AG09319 (cell line): Measurements from ENCODE around the gene CLIP2.

ENCODE experiments used
- DNase-seq: peaks from one replicate; pipeline ENCODE4 v3.0.0-alpha.2; 2010; ENCODE audit warnings: low read depth; ENCODE audit errors: extremely low read depth
- TF ChIP-seq, protein P1 (sequence below): IDR thresholded peaks from 2 replicates; pipeline ENCODE4 v1.5.1; 2011; ENCODE audit warnings: low read depth, mild to moderate bottlenecking, inconsistent platforms, low read length, moderate library complexity

The CLIP2 gene

GRCh38 chr7:74263399-74264120 lies 25.6 kb upstream of the CLIP2 start:
- TF ChIP-seq, protein P1, sequence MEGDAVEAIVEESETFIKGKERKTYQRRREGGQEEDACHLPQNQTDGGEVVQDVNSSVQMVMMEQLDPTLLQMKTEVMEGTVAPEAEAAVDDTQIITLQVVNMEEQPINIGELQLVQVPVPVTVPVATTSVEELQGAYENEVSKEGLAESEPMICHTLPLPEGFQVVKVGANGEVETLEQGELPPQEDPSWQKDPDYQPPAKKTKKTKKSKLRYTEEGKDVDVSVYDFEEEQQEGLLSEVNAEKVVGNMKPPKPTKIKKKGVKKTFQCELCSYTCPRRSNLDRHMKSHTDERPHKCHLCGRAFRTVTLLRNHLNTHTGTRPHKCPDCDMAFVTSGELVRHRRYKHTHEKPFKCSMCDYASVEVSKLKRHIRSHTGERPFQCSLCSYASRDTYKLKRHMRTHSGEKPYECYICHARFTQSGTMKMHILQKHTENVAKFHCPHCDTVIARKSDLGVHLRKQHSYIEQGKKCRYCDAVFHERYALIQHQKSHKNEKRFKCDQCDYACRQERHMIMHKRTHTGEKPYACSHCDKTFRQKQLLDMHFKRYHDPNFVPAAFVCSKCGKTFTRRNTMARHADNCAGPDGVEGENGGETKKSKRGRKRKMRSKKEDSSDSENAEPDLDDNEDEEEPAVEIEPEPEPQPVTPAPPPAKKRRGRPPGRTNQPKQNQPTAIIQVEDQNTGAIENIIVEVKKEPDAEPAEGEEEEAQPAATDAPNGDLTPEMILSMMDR = no peak
- no peak for DNase-seq

GRCh38 chr7:74266191-74266963 lies 22.8 kb upstream of the CLIP2 start:
- TF ChIP-seq, protein P1 = no peak
- no peak for DNase-seq

DNA sequence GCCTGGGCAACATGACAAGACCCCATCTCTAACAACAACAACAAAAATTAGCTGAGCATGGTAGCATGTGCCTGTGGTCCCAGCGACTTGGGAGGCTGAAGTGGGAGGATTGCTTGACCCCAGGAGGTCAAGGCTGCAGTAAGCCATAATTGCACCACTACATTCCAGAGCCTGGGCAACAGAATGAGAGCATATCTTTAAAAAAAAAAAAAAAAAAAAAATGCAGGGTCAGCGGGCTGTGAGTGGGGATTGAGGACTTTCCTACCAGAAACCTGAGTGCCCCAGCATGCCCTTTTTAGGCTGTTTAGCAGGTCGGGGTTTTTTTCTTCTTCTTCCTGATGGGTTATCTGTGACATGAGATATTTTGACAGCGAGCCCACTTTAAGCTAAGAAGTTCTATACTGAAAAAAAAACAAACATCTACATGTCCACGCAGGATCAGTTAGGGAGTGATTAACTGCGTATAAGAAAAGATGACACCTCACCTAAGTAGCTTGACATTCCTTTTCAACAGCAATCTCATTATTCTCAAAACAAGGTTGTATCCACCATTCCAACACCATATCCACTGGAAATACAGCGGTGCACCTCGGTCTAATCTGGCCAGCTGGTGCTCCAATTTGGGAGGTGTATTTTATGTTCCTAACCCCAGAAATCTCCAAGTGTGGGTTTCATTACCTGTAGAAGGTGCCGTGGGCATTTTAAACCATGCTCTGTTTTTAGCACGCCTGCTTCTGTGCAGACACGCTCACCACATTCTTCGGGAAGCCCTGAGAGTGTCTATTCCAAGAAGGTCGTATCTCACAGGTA lies 21.2 kb upstream of the CLIP2 start:
- DNase-seq = no peak
- TF ChIP-seq, protein P1 = no peak

DNA sequence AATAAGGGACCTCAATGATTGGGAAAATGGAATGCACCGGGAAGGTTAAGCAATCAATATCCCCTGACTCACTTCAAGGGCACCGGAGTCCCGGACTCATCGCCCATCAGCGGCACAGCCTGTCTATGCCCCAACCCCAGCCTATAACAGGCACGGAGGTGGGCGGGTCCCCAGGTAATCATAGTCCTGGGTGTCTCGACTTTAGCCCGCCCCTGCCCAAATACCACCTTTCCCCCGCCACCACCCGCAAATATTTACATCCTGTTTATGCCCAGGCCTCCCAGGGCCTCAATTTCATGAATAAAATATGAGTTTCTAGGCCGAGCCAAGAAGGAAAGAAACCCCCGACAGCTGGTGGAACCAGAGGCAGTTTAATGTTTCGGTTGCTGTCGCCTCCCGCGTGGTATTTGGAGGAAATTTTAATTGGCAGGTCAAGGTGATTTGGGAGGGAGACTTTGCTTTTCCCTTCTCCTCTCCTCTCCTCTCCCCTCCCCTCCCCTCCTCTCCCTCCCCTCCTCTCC lies 19.4 kb upstream of the CLIP2 start:
- no peak for DNase-seq
- TF ChIP-seq, protein P1 = no peak

DNA sequence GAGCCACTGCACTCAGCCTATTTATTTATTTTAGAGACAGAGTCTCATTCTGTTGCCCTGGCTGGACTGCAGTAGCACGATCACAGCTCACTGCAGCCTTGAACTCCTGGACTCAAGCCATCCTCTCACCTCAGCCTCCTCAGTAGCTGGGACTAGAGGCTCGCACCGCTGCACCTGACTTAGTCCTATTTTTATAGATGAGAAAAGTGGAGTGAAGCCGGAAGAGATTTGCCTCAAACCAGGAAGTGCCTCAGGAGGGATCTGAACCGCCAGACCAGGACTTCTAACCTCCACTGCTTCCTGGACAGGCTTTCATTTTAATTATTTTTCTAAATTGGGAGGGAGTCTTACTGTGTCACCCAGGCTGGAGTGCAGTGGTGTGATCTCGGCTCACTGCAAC lies 17.5 kb upstream of the CLIP2 start:
- DNase-seq = no peak
- TF ChIP-seq, protein P1 = no peak

GRCh38 chr7:74272305-74273038 lies 16.7 kb upstream of the CLIP2 start:
- TF ChIP-seq, protein P1 = no peak

More at GRCh38 chr7:74272305-74273038, 16.7 kb upstream of the CLIP2 start:
- DNase-seq = peak; percentile 83
